Measurements from ENCODE around the gene TASOR2.

The TASOR2 gene

DNA sequence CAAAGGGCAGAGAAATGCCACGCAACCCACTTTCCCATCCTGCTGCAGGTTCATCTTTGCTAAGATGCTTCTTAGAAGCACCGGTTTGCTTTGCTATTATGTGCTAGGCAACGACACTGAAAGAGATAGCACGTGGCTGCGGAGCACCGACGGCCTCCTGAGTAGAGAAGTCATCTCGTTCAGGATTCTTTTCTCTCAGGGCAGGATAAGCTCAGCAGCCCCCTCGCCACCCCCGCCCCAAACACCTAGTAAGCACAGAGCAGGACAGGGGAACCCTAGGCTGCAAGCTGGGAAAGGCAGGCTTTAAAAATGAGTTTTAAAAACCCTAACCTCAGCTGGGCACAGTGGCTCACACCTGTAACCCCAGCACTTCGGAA lies 33.3 kb upstream of the TASOR2 start:
- DNase-seq = no peak
- peak overlapping the region; percentile 59 to 62 for H3K27ac ChIP-seq
- peaks cover 0 to 30% (median 6%) of the 10 kb centered on the region in 4 donors for H3K4me1 ChIP-seq
- intact Hi-C loops (cut with DNase I; ENCODE audit: low total_unique reads) = no loop called here
- peaks cover 36 to 69% (median 61%) of the 10 kb centered on the region in 3 donors for H3K36me3 ChIP-seq
- H3K4me3 ChIP-seq = no peak overlapping the region
- TF ChIP-seq, protein P1, sequence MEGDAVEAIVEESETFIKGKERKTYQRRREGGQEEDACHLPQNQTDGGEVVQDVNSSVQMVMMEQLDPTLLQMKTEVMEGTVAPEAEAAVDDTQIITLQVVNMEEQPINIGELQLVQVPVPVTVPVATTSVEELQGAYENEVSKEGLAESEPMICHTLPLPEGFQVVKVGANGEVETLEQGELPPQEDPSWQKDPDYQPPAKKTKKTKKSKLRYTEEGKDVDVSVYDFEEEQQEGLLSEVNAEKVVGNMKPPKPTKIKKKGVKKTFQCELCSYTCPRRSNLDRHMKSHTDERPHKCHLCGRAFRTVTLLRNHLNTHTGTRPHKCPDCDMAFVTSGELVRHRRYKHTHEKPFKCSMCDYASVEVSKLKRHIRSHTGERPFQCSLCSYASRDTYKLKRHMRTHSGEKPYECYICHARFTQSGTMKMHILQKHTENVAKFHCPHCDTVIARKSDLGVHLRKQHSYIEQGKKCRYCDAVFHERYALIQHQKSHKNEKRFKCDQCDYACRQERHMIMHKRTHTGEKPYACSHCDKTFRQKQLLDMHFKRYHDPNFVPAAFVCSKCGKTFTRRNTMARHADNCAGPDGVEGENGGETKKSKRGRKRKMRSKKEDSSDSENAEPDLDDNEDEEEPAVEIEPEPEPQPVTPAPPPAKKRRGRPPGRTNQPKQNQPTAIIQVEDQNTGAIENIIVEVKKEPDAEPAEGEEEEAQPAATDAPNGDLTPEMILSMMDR (IDR thresholded peaks at IDR 0.05) = no peak
- no peaks in the 10 kb centered on the region for H3K9me3 ChIP-seq
- H3K27me3 ChIP-seq = no peaks in the 10 kb centered on the region

DNA sequence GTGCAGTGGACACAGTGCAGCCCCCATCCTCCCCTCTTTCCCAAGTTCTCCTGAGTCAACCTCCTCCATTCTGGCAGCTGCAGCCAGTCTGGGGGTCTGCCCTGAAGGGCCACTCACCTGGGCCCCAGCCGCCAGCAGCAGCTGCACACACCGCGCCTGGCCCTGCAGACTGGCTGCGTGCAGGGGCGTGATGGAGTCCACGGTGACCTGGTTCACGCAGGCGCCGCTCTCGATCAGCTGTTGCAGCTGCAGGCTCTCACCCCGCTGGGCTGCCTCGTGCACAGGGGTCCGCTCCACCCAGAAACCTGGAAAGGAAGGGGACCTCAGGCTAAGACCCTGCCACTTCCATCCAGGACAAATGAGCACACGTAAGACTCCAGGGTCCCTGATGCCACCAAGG lies 31.9 kb upstream of the TASOR2 start:
- intact Hi-C loops (cut with DNase I; ENCODE audit: low total_unique reads) = no loop called here
- peaks cover 0 to 26% (median 6%) of the 10 kb centered on the region in 4 donors for H3K4me1 ChIP-seq
- TF ChIP-seq, protein P1 (IDR thresholded peaks at IDR 0.05) = no peak
- H3K27me3 ChIP-seq = no peaks in the 10 kb centered on the region
- no peaks in the 10 kb centered on the region for H3K9me3 ChIP-seq
- peak overlapping the region; percentile 17 to 32 for H3K27ac ChIP-seq
- no peak overlapping the region for H3K4me3 ChIP-seq
- DNase-seq = no peak
- H3K36me3 ChIP-seq = peaks cover 32 to 56% (median 53%) of the 10 kb centered on the region in 3 donors

DNA sequence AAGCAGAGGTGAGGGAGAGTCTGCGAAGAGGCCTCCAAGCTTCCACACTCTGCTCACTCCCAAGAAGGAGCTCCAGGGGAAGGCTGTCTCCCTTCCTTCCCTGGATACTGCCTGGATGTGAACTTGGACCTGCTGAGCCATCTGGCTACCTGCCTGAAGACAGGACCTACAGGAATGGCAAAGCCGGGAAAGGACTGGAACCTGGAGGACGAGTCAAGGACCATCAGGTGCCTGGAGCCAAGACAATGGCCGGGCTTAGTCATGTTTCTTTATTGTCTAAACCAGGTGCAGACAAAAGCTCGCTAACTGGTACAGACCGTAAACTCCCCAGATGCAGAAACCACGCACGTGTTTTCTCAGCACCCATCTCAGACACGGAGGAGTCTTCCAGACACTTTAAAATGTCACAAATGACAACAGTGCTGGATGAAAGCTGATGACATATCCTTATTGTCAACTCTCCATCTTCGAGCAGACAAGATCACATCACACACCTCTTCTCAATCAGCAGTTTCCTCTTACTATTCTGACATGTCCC lies 30.4 kb upstream of the TASOR2 start:
- Histone ChIP-seq H3K4me1 (peaks cover 0 to 26% (median 6%) of the 10 kb centered on the region in 4 donors), H3K27me3 (no peaks in the 10 kb centered on the region), H3K36me3 (peaks cover 22 to 41% (median 40%) of the 10 kb centered on the region in 3 donors), H3K27ac (peak overlapping the region in 1 of 2 donors; percentile 28), H3K4me3 (no peak overlapping the region), H3K9me3 (no peaks in the 10 kb centered on the region)
- DNase-seq = no peak
- TF ChIP-seq, protein P1 (IDR thresholded peaks at IDR 0.05) = no peak
- intact Hi-C loops (cut with DNase I; ENCODE audit: low total_unique reads) = no loop called here

DNA sequence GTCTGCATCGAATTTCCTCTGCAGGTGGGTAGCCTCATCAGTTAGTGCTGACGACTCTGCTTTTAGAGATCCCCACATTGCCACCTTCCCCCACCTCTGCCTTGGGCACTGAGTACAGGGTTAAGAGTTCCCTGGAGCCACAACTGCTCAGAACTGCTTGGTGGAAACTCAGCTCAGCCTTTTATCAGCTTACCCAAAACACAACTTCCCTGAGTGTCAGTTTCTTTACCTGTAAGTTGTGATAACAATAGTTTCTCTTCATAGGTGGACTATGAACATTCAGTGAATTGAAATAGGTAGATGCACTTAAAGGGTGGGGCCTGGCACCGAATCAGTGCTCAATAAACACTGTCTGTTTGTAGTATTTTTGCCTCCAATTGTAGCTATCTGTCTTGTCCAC lies 29.5 kb upstream of the TASOR2 start:
- no peak overlapping the region for H3K4me3 ChIP-seq
- peaks cover 0 to 34% (median 10%) of the 10 kb centered on the region in 4 donors for H3K4me1 ChIP-seq
- DNase-seq = no peak
- TF ChIP-seq, protein P1 (IDR thresholded peaks at IDR 0.05) = no peak
- no peaks in the 10 kb centered on the region for H3K9me3 ChIP-seq
- H3K27me3 ChIP-seq = no peaks in the 10 kb centered on the region
- H3K27ac ChIP-seq = no peak overlapping the region
- peaks cover 14 to 33% (median 33%) of the 10 kb centered on the region in 3 donors for H3K36me3 ChIP-seq
- intact Hi-C loops (cut with DNase I; ENCODE audit: low total_unique reads) = no loop called here

DNA sequence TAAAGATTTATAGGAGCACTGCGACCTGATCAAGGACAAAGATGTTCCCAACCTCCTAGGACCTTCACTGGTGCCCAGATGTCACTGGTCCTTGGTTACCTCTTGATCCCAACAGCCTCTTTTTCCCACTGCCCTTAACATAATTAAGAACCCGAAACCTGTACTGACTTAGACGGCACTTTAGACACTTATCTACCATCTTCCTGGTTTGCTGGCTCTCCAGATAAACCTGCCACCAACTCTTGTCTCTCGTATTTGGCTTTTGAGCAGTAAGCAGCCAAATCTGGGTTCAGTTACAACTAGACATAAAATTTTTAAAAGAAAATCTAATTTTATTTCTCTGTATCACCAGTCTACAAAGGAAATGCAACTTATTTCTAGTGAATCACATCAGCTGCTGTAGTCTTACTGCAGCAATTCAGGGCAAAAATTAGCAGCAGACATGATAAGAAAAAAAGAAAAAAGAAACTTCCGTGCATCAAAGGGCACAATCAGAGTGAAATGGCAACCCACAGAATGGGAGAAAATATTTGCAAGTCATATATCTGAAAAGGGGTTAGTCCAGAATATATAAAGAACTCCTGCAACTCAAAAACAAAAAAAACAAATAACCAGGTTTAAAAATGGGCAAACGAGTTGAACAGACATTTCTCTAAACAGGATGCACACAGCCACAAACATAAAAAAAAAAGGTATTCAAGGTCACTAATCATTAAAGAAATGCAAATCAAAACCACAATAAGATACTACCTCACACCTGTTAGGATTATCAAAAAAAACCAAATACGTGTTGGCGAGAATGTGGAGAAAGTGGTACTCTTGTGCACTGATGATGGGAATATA lies 27.7 kb upstream of the TASOR2 start:
- H3K9me3 ChIP-seq = no peaks in the 10 kb centered on the region
- DNase-seq = no peak
- H3K36me3 ChIP-seq = peaks cover 0 to 20% (median 20%) of the 10 kb centered on the region in 3 donors
- H3K27ac ChIP-seq = no peak overlapping the region
- intact Hi-C loops (cut with DNase I; ENCODE audit: low total_unique reads) = no loop called here
- no peaks in the 10 kb centered on the region for H3K27me3 ChIP-seq
- H3K4me3 ChIP-seq = no peak overlapping the region
- peaks cover 0 to 24% (median 12%) of the 10 kb centered on the region in 4 donors for H3K4me1 ChIP-seq
- TF ChIP-seq, protein P1 (IDR thresholded peaks at IDR 0.05) = no peak
